ENCODE results near the gene TMIGD1.

DNA sequence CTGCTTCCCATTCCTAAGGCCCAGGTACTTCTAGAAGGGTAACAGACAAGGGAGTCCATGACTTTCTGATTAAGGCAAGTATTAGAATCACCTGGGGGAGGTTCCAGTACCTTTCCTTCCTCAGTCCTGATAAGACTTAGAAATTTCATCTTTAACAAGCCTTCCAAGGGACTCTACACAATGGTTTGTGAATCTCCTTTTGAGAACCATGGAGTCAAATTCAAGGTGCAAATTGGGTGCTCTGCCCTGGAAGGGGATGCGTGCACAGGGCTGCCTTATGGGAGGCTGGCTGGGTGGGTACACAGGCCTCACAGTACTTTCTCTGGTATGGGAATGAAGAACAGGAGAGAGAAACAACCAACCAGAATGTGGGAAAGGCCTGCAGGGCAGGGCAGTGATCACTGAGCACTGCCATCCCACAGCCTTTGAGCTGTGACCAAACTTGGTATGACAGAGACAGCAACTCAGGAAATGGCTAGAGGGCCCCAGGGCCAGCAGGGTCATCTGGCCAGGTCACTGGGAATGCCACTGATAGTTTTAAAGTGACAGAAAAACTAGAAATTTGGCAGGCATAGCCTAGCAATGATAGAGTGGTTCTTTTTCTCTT is 3.6 kb upstream of the TMIGD1 start:
- TF ChIP-seq, protein P1, sequence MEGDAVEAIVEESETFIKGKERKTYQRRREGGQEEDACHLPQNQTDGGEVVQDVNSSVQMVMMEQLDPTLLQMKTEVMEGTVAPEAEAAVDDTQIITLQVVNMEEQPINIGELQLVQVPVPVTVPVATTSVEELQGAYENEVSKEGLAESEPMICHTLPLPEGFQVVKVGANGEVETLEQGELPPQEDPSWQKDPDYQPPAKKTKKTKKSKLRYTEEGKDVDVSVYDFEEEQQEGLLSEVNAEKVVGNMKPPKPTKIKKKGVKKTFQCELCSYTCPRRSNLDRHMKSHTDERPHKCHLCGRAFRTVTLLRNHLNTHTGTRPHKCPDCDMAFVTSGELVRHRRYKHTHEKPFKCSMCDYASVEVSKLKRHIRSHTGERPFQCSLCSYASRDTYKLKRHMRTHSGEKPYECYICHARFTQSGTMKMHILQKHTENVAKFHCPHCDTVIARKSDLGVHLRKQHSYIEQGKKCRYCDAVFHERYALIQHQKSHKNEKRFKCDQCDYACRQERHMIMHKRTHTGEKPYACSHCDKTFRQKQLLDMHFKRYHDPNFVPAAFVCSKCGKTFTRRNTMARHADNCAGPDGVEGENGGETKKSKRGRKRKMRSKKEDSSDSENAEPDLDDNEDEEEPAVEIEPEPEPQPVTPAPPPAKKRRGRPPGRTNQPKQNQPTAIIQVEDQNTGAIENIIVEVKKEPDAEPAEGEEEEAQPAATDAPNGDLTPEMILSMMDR (conservative IDR thresholded peaks at IDR 0.05; ENCODE audit: low read depth, low read length) = no peak
- no peak for TF ChIP-seq EZH2 (IDR thresholded peaks at IDR 0.05; ENCODE audit: borderline replicate concordance, low read depth, low read length, poor library complexity, severe bottlenecking)

All from A673 (cell line).